NB4 (cell line): ENCODE measurements around the gene SLC12A5.

Experiments
- POLR2A ChIP-seq: IDR thresholded peaks from 2 replicates; pipeline ENCODE4 v1.6.1; 2011; ENCODE audit warnings: mild to moderate bottlenecking; ENCODE audit not compliant: insufficient read length; ENCODE audit errors: extremely low read depth
- TF ChIP-seq, protein P1 (sequence below): IDR thresholded peaks from one replicate; pipeline ENCODE4 v1.5.1; 2012; ENCODE audit warnings: low read depth, low read length

DNA sequence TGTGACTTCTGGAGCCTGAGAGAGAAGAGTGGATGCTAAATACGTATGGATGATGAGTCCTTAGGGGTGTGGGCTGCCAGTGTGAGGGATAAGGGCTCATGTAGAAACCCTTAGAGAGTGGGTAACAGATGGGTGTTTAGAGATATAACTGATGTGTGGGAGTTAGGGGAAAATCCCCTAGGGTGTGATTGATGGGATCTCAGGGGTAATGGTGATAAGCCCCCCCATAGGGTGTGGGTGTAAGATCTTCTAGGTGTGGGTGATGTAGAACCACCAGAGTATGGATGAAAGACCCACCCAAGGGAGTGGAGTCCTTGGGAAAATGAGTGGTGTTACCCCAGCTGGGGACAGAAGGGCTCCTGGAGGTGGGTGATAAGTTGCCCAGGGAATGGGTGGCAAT, 26.3 kb downstream of the SLC12A5 start:
- TF ChIP-seq, protein P1, sequence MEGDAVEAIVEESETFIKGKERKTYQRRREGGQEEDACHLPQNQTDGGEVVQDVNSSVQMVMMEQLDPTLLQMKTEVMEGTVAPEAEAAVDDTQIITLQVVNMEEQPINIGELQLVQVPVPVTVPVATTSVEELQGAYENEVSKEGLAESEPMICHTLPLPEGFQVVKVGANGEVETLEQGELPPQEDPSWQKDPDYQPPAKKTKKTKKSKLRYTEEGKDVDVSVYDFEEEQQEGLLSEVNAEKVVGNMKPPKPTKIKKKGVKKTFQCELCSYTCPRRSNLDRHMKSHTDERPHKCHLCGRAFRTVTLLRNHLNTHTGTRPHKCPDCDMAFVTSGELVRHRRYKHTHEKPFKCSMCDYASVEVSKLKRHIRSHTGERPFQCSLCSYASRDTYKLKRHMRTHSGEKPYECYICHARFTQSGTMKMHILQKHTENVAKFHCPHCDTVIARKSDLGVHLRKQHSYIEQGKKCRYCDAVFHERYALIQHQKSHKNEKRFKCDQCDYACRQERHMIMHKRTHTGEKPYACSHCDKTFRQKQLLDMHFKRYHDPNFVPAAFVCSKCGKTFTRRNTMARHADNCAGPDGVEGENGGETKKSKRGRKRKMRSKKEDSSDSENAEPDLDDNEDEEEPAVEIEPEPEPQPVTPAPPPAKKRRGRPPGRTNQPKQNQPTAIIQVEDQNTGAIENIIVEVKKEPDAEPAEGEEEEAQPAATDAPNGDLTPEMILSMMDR: no peak
- no peak for TF ChIP-seq POLR2A
